HL-60 (cell line): ENCODE results near the gene CITED1.
A peak's percentile ranks its signal among the peaks of the same experiment; 100 is the strongest.

ENCODE experiments used
- POLR2AphosphoS5 ChIP-seq: IDR thresholded peaks from 2 replicates; pipeline ENCODE4 v1.6.1; 2012; ENCODE audit warnings: low read depth
- SPI1 ChIP-seq: IDR thresholded peaks from 2 replicates; pipeline ENCODE4 v1.6.1; 2012; ENCODE audit warnings: low read depth, mild to moderate bottlenecking, borderline replicate concordance
- TF ChIP-seq, protein P1 (sequence below): IDR thresholded peaks from one replicate; pipeline ENCODE4 v1.5.1; 2011; ENCODE audit warnings: low read length, control low read depth, inconsistent platforms; ENCODE audit not compliant: insufficient read depth

GRCh38 chrX:72297953-72298730 is 7.6 kb downstream of the CITED1 start:
- TF ChIP-seq, protein P1, sequence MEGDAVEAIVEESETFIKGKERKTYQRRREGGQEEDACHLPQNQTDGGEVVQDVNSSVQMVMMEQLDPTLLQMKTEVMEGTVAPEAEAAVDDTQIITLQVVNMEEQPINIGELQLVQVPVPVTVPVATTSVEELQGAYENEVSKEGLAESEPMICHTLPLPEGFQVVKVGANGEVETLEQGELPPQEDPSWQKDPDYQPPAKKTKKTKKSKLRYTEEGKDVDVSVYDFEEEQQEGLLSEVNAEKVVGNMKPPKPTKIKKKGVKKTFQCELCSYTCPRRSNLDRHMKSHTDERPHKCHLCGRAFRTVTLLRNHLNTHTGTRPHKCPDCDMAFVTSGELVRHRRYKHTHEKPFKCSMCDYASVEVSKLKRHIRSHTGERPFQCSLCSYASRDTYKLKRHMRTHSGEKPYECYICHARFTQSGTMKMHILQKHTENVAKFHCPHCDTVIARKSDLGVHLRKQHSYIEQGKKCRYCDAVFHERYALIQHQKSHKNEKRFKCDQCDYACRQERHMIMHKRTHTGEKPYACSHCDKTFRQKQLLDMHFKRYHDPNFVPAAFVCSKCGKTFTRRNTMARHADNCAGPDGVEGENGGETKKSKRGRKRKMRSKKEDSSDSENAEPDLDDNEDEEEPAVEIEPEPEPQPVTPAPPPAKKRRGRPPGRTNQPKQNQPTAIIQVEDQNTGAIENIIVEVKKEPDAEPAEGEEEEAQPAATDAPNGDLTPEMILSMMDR, result peak; percentile 28
- no peak for TF ChIP-seq SPI1
- TF ChIP-seq POLR2AphosphoS5, result no peak
